Transverse colon (tissue), 4 donors: ENCODE data around the gene CXXC1.

Experiments
- POLR2A ChIP-seq: fragments of 450-650 bp; IDR thresholded peaks from one replicate; pipeline ENCODE4 v1.6.1; 2016; ENCODE audit warnings: antibody characterized with exemption, mild to moderate bottlenecking, moderate library complexity
- POLR2AphosphoS5 ChIP-seq, 3 donors: sonication (generic); formaldehyde crosslinking; IDR thresholded peaks; one replicate each; pipeline ENCODE4 v1.6.1; 2016; ENCODE audit warnings: antibody characterized with exemption in 3 of 3
- TF ChIP-seq, protein P1 (sequence below), 5 experiments: fragments of 200-600 bp in 3 of 5; fragments of 450-650 bp in 2 of 5; sonication (generic) in 3 of 5; IDR thresholded peaks; 1 replicate in 2 of 5; 2 replicates in 3 of 5; pipeline ENCODE4 v1.5.1; 2016 to 2017; ENCODE audit warnings: antibody characterized with exemption in 5 of 5, inconsistent platforms in 3 of 5, mild to moderate bottlenecking in 2 of 5, moderate library complexity in 1 of 5

GRCh38 chr18:50312296-50313030 is 25.0 kb upstream of the CXXC1 start:
- TF ChIP-seq, protein P1, sequence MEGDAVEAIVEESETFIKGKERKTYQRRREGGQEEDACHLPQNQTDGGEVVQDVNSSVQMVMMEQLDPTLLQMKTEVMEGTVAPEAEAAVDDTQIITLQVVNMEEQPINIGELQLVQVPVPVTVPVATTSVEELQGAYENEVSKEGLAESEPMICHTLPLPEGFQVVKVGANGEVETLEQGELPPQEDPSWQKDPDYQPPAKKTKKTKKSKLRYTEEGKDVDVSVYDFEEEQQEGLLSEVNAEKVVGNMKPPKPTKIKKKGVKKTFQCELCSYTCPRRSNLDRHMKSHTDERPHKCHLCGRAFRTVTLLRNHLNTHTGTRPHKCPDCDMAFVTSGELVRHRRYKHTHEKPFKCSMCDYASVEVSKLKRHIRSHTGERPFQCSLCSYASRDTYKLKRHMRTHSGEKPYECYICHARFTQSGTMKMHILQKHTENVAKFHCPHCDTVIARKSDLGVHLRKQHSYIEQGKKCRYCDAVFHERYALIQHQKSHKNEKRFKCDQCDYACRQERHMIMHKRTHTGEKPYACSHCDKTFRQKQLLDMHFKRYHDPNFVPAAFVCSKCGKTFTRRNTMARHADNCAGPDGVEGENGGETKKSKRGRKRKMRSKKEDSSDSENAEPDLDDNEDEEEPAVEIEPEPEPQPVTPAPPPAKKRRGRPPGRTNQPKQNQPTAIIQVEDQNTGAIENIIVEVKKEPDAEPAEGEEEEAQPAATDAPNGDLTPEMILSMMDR (IDR thresholded peaks at IDR 0.05), result no peak
- TF ChIP-seq POLR2AphosphoS5 (IDR thresholded peaks at IDR 0.05) (no peak), POLR2A (no peak)
